Right lobe of liver (tissue), 6 donors: ENCODE results near the gene NMU. TPM values are rescaled to one million over a fixed set of nuclear protein-coding genes. Genes with fewer than 3 reads are reported as not detected.
A peak's percentile ranks its signal among the peaks of the same experiment; 100 is the strongest.
"Not testable (repeated sequence)": the region's sequence is repeated elsewhere in the genome, so short reads cannot be mapped to it uniquely, and the experiment has no call there.

Experiments
- ATAC-seq, 4 donors: fragments of 200-7000 bp; cut with Tn5 transposase; one replicate each; pipeline ENCODE4 v1.9.1; 2020; ENCODE audit warnings: mild to moderate bottlenecking in 4 of 4, moderate library complexity in 4 of 4
- DNase-seq, 3 donors: peaks; one replicate each; pipeline ENCODE4 v3.0.0-alpha.2; 2020
- H3K27ac ChIP-seq, 3 donors: fragments of 200-600 bp; one replicate each; pipeline ENCODE4 v1.8.0; 2022
- H3K27me3 ChIP-seq, 2 donors: fragments of 200-600 bp; one replicate each; pipeline ENCODE4 v1.8.0; 2022
- H3K36me3 ChIP-seq, 4 donors: fragments of 200-600 bp; sonication (generic) in 1 of 4; one replicate each; pipeline versions ENCODE4 v1.5.1 to v1.8.0; 2017 to 2022; ENCODE audit warnings: control low read depth in 1 of 4
- H3K4me1 ChIP-seq, 4 donors: fragments of 200-600 bp; sonication (generic) in 1 of 4; one replicate each; pipeline versions ENCODE4 v1.5.1 to v1.8.0; 2017 to 2022; ENCODE audit warnings: control low read depth in 1 of 4
- H3K4me3 ChIP-seq, 3 donors: fragments of 200-600 bp; one replicate each; pipeline ENCODE4 v1.8.0; 2022
- H3K9me3 ChIP-seq, 4 donors: fragments of 200-600 bp; sonication (generic) in 1 of 4; one replicate each; pipeline versions ENCODE4 v1.5.1 to v1.8.0; 2017 to 2022; ENCODE audit warnings: control low read depth in 1 of 4
- CTCF ChIP-seq, 4 donors: fragments of 200-600 bp in 3 of 4; fragments of 450-650 bp in 1 of 4; IDR thresholded peaks; one replicate each; pipeline versions ENCODE4 v1.5.1 to v1.8.0; 2016 to 2022; ENCODE audit warnings: antibody characterized with exemption in 4 of 4, mild to moderate bottlenecking in 2 of 4
- POLR2A ChIP-seq: fragments of 450-650 bp; IDR thresholded peaks from one replicate; pipeline ENCODE4 v1.6.1; 2017; ENCODE audit warnings: antibody characterized with exemption, mild to moderate bottlenecking
- WGBS: methylation state at CpG from one replicate; pipeline ENCODE4 v1.1.6; 2018; ENCODE audit warnings: low coverage, low lambda C conversion rate; ENCODE audit not compliant: insufficient coverage; ENCODE audit errors: missing lambda C conversion rate; 5-methylcytosine and 5-hydroxymethylcytosine counted together
- intact Hi-C, 2 donors: fragments of 100-400 bp; cut with DNase I; formaldehyde crosslinking; loops; one replicate each; pipeline versions ENCODE4 v1.11.2 to v1.14.1; 2022
- long read RNA-seq: library from polyadenylated mRNA; unstranded; transcript quantifications from one replicate; pipeline ENCODE4 v2.0.0, GENCODE V29; 2019
- total RNA-seq, 6 experiments: library from RNA; depleted of rRNA in 2 of 6; stranded (reverse); fragments of >200 nt in 2 of 6; fragmentation: NEBNext Ultra II Directional in 3 of 6; extraction: Animal tissue kit (Norgen Biotek cat#: 25700) in 3 of 6; gene quantifications; one replicate each; pipeline versions ENCODE4 v1.1.0 to v1.2.4, GENCODE V29; 2016 to 2023
- donor health status: DM: no; HTN: yes; CAD: no.
- donor health status: DM: no; HTN: no; CAD: no.
- donor health status: DM: no; HTN: no; CAD: no.
- donor health status: DM: no; HTN: yes; CAD: no.
- donor health status: DM: no; HTN: yes; CAD: no.

Gene NMU
- not detected for total RNA-seq
- long read RNA-seq = 0 reads

GRCh38 chr4:55635741-55636655 is at the start of gene NMU:
NMU (minus strand) TSS chr4:55636298; CDS start chr4:55636192, 106 bp downstream.
- ATAC-seq (peak; percentile 45 to 79 (median 62)), DNase-seq (peak in 2 of 3 donors; percentile 36 to 61)
- Histone ChIP-seq H3K4me3 (peak within 1 kb of the TSS in 1 of 3 donors; percentile 24), H3K36me3 (no peaks in the 10 kb centered on the region), H3K27me3 (peaks cover 0 to 9% of the 10 kb centered on the region in 2 donors), H3K27ac (no peak within 1 kb of the TSS), H3K4me1 (peaks cover 0 to 5% (median 0%) of the 10 kb centered on the region in 4 donors), H3K9me3 (no peaks in the 10 kb centered on the region)
- intact Hi-C loops = no loop called here
- 2% methylated on average over 45 of the region's 80 CpGs for WGBS
- TF ChIP-seq POLR2A (no peak), CTCF (IDR thresholded peaks at IDR 0.05) (peak in 1 of 4 donors; percentile 15)

- no peak overlapping the region for H3K4me3 ChIP-seq
- H3K27ac ChIP-seq = no peak overlapping the region
- no peak for DNase-seq
- intact Hi-C loops = no loop called here
- TF ChIP-seq CTCF (IDR thresholded peaks at IDR 0.05) = no peak
- no peak for TF ChIP-seq POLR2A
- H3K9me3 ChIP-seq = no peaks in the 10 kb centered on the region
- no peaks in the 10 kb centered on the region for H3K36me3 ChIP-seq
- H3K27me3 ChIP-seq = no peaks in the 10 kb centered on the region
- 48% methylated on average over 3 of the region's 3 CpGs for WGBS
- no peaks in the 10 kb centered on the region for H3K4me1 ChIP-seq
- ATAC-seq = no peak
Observed at GRCh38 chr4:55684276-55684675, 48.2 kb upstream of the NMU start.

GRCh38 chr4:55682797-55683196 is 46.7 kb upstream of the NMU start:
- DNase-seq, H3K4me1 ChIP-seq, ATAC-seq, intact Hi-C loops, H3K9me3 ChIP-seq, H3K27me3 ChIP-seq, H3K27ac ChIP-seq, H3K36me3 ChIP-seq, H3K4me3 ChIP-seq: not testable (repeated sequence)
- 47% methylated on average over 3 of the region's 3 CpGs for WGBS

GRCh38 chr4:55682295-55682694 is 46.2 kb upstream of the NMU start:
- Histone ChIP-seq H3K36me3 (no peaks in the 10 kb centered on the region), H3K9me3 (no peaks in the 10 kb centered on the region), H3K27me3 (no peaks in the 10 kb centered on the region), H3K4me1 (no peaks in the 10 kb centered on the region), H3K27ac (no peak overlapping the region), H3K4me3 (no peak overlapping the region)
- TF ChIP-seq POLR2A (no peak), CTCF (IDR thresholded peaks at IDR 0.05) (no peak)
- WGBS = 8% methylated on average over 1 of the region's 1 CpG
- no peak for ATAC-seq
- DNase-seq = no peak
- intact Hi-C loops = no loop called here

GRCh38 chr4:55681430-55681829 is 45.3 kb upstream of the NMU start:
- ATAC-seq (no peak), DNase-seq (no peak)
- Histone ChIP-seq H3K4me3 (no peak overlapping the region), H3K36me3 (no peaks in the 10 kb centered on the region), H3K9me3 (no peaks in the 10 kb centered on the region), H3K4me1 (no peaks in the 10 kb centered on the region), H3K27ac (no peak overlapping the region), H3K27me3 (no peaks in the 10 kb centered on the region)
- TF ChIP-seq CTCF (IDR thresholded peaks at IDR 0.05) (no peak), POLR2A (no peak)
- intact Hi-C loops = no loop called here
- 71% methylated on average over 1 of the region's 3 CpGs for WGBS
